Muscle layer of duodenum (tissue), 2 donors: ENCODE results near the gene SIK3.
"Not testable (repeated sequence)": the region's sequence is repeated elsewhere in the genome, so short reads cannot be mapped to it uniquely, and the experiment has no call there.

ENCODE experiments used
- H3K27ac ChIP-seq: one replicate; pipeline ENCODE4 v1.7.0; 2013; ENCODE audit warnings: mild to moderate bottlenecking, low read length
- H3K27me3 ChIP-seq: one replicate; pipeline ENCODE4 v1.7.0; 2013; ENCODE audit warnings: low read depth, mild to moderate bottlenecking, control low read depth, low read length
- H3K36me3 ChIP-seq, 2 donors: one replicate each; pipeline ENCODE4 v1.7.0; 2013; ENCODE audit warnings: low read length in 2 of 2, control low read depth in 1 of 2, mild to moderate bottlenecking in 1 of 2; ENCODE audit not compliant: insufficient read depth in 2 of 2, control insufficient read depth in 1 of 2
- H3K4me1 ChIP-seq, 2 donors: one replicate each; pipeline ENCODE4 v1.7.0; 2013; ENCODE audit warnings: low read length in 2 of 2, mild to moderate bottlenecking in 2 of 2, control low read depth in 1 of 2, moderate library complexity in 1 of 2; ENCODE audit not compliant: insufficient read depth in 2 of 2, control insufficient read depth in 1 of 2
- H3K4me3 ChIP-seq, 2 donors: one replicate each; pipeline ENCODE4 v1.7.0; 2013; ENCODE audit warnings: low read length in 2 of 2, low read depth in 1 of 2, mild to moderate bottlenecking in 1 of 2
- H3K9me3 ChIP-seq, 2 donors: one replicate each; pipeline ENCODE4 v1.7.0; 2013; ENCODE audit warnings: low read length in 2 of 2, control low read depth in 1 of 2, mild to moderate bottlenecking in 1 of 2; ENCODE audit not compliant: control insufficient read depth in 1 of 2
- donor health status: healthy.

The SIK3 gene

GRCh38 chr11:117098269-117099232, at the start of gene SIK3:
SIK3 (minus strand) TSS chr11:117098428; CDS start chr11:117098415, 13 bp downstream.
- Histone ChIP-seq H3K4me1 (peaks cover 22 to 28% of the 10 kb centered on the region in 2 donors), H3K9me3 (no peaks in the 10 kb centered on the region), H3K4me3 (peak within 1 kb of the TSS; percentile 77 to 88), H3K27me3 (no peaks in the 10 kb centered on the region), H3K36me3 (peaks cover 0 to 11% of the 10 kb centered on the region in 2 donors), H3K27ac (peak within 1 kb of the TSS; percentile 99)

- no peaks in the 10 kb centered on the region for H3K9me3 ChIP-seq
- H3K36me3 ChIP-seq: peaks cover 0 to 11% of the 10 kb centered on the region in 2 donors
- H3K27me3 ChIP-seq: no peaks in the 10 kb centered on the region
- no peak overlapping the region for H3K27ac ChIP-seq
- H3K4me1 ChIP-seq: peaks cover 6 to 26% of the 10 kb centered on the region in 2 donors
- no peak overlapping the region for H3K4me3 ChIP-seq
Measured at GRCh38 chr11:117146521-117146920, 48.3 kb upstream of the SIK3 start.

- H3K4me1 ChIP-seq: peaks cover 6 to 26% of the 10 kb centered on the region in 2 donors
- peak overlapping the region; percentile 79 for H3K27ac ChIP-seq
- no peaks in the 10 kb centered on the region for H3K27me3 ChIP-seq
- peaks cover 0 to 11% of the 10 kb centered on the region in 2 donors for H3K36me3 ChIP-seq
- H3K4me3 ChIP-seq: peak overlapping the region; percentile 85 to 89
- H3K9me3 ChIP-seq: no peaks in the 10 kb centered on the region
Measured at GRCh38 chr11:117145393-117145761, 47.1 kb upstream of the SIK3 start.

GRCh38 chr11:117144477-117145392, 46.5 kb upstream of the SIK3 start:
- peaks cover 0 to 11% of the 10 kb centered on the region in 2 donors for H3K36me3 ChIP-seq
- H3K4me3 ChIP-seq: peak overlapping the region; percentile 85 to 89
- peaks cover 6 to 22% of the 10 kb centered on the region in 2 donors for H3K4me1 ChIP-seq
- H3K9me3 ChIP-seq: no peaks in the 10 kb centered on the region
- peak overlapping the region; percentile 79 for H3K27ac ChIP-seq
- no peaks in the 10 kb centered on the region for H3K27me3 ChIP-seq

GRCh38 chr11:117143871-117144476, 45.7 kb upstream of the SIK3 start, which contains the start of gene PAFAH1B2:
PAFAH1B2 (plus strand) TSS chr11:117144287; CDS start chr11:117152448, 8,161 bp downstream.
- Histone ChIP-seq H3K27me3 (no peaks in the 10 kb centered on the region), H3K27ac (peak within 1 kb of the TSS; percentile 79), H3K9me3 (no peaks in the 10 kb centered on the region), H3K4me3 (peak within 1 kb of the TSS; percentile 85 to 89), H3K4me1 (peaks cover 6 to 22% of the 10 kb centered on the region in 2 donors), H3K36me3 (peaks cover 0 to 11% of the 10 kb centered on the region in 2 donors)

GRCh38 chr11:117143390-117143789, 45.2 kb upstream of the SIK3 start:
- H3K4me1 ChIP-seq: peaks cover 6 to 22% of the 10 kb centered on the region in 2 donors
- H3K9me3 ChIP-seq: no peaks in the 10 kb centered on the region
- H3K36me3 ChIP-seq: peaks cover 0 to 11% of the 10 kb centered on the region in 2 donors
- H3K27ac ChIP-seq: peak overlapping the region; percentile 79
- no peaks in the 10 kb centered on the region for H3K27me3 ChIP-seq
- H3K4me3 ChIP-seq: peak overlapping the region; percentile 85 to 89

- H3K27ac ChIP-seq, H3K9me3 ChIP-seq, H3K27me3 ChIP-seq, H3K36me3 ChIP-seq, H3K4me1 ChIP-seq, H3K4me3 ChIP-seq: not testable (repeated sequence)
Measured at GRCh38 chr11:117137223-117138086, 39.2 kb upstream of the SIK3 start.

GRCh38 chr11:117134979-117135378, 36.8 kb upstream of the SIK3 start:
- not testable (repeated sequence) for H3K36me3 ChIP-seq, H3K4me3 ChIP-seq, H3K9me3 ChIP-seq, H3K4me1 ChIP-seq, H3K27ac ChIP-seq, H3K27me3 ChIP-seq

- Histone ChIP-seq H3K27ac (no peak overlapping the region), H3K36me3 (no peaks in the 10 kb centered on the region), H3K4me3 (no peak overlapping the region)
Measured at GRCh38 chr11:117134431-117134830, 36.2 kb upstream of the SIK3 start.

GRCh38 chr11:117130879-117131278, 32.7 kb upstream of the SIK3 start:
- H3K27me3 ChIP-seq: no peaks in the 10 kb centered on the region
- no peaks in the 10 kb centered on the region for H3K9me3 ChIP-seq
- no peak overlapping the region for H3K27ac ChIP-seq
- H3K4me1 ChIP-seq: no peaks in the 10 kb centered on the region
- no peaks in the 10 kb centered on the region for H3K36me3 ChIP-seq
- H3K4me3 ChIP-seq: no peak overlapping the region

More at GRCh38 chr11:117134431-117134830, 36.2 kb upstream of the SIK3 start:
- no peaks in the 10 kb centered on the region for H3K9me3 ChIP-seq
- H3K27me3 ChIP-seq: no peaks in the 10 kb centered on the region
- no peaks in the 10 kb centered on the region for H3K4me1 ChIP-seq
